ENCODE measurements around the gene WNK1.

Gene WNK1

GRCh38 chr12:946631-947030 lies 194.3 kb downstream of the WNK1 start:
- no peak for TF ChIP-seq CTCF (IDR thresholded peaks at IDR 0.05; ENCODE audit: low read depth, low read length, missing control alignments)
- DNase-seq (ENCODE audit: extremely low read depth, low read depth), result no peak
- H3K4me3 ChIP-seq (replicated peaks; ENCODE audit: low read depth, low read length), result no peak overlapping the region

- peak overlapping the region; percentile 96 for H3K4me3 ChIP-seq (replicated peaks; ENCODE audit: low read depth, low read length)
- TF ChIP-seq CTCF (IDR thresholded peaks at IDR 0.05; ENCODE audit: low read depth, low read length, missing control alignments), result no peak
- DNase-seq (ENCODE audit: extremely low read depth, low read depth), result no peak
Observed at GRCh38 chr12:948238-948637, 195.9 kb downstream of the WNK1 start.

- H3K4me3 ChIP-seq (replicated peaks; ENCODE audit: low read depth, low read length), result peak within 1 kb of the TSS; percentile 96
- DNase-seq (ENCODE audit: extremely low read depth, low read depth), result peak; percentile 97
- TF ChIP-seq CTCF (IDR thresholded peaks at IDR 0.05; ENCODE audit: low read depth, low read length, missing control alignments), result peak; percentile 95
Observed at GRCh38 chr12:949453-950191, 197.2 kb downstream of the WNK1 start, which contains the start of gene RAD52. Gene RAD52, minus strand, starts transcription at chr12:949694. Its CDS starts 16,636 bp downstream, at chr12:933058.

GRCh38 chr12:951176-951575 lies 198.8 kb downstream of the WNK1 start:
- no peak overlapping the region for H3K4me3 ChIP-seq (replicated peaks; ENCODE audit: low read depth, low read length)
- no peak for TF ChIP-seq CTCF (IDR thresholded peaks at IDR 0.05; ENCODE audit: low read depth, low read length, missing control alignments)
- no peak for DNase-seq (ENCODE audit: extremely low read depth, low read depth)

- no peak for DNase-seq (ENCODE audit: extremely low read depth, low read depth)
- TF ChIP-seq CTCF (IDR thresholded peaks at IDR 0.05; ENCODE audit: low read depth, low read length, missing control alignments), result no peak
- no peak overlapping the region for H3K4me3 ChIP-seq (replicated peaks; ENCODE audit: low read depth, low read length)
Observed at GRCh38 chr12:953776-954175, 201.4 kb downstream of the WNK1 start.

- TF ChIP-seq CTCF (IDR thresholded peaks at IDR 0.05; ENCODE audit: low read depth, low read length, missing control alignments), result no peak
- no peak for DNase-seq (ENCODE audit: extremely low read depth, low read depth)
- no peak overlapping the region for H3K4me3 ChIP-seq (replicated peaks; ENCODE audit: low read depth, low read length)
Observed at GRCh38 chr12:954741-955140, 202.4 kb downstream of the WNK1 start.

- no peak for TF ChIP-seq CTCF (IDR thresholded peaks at IDR 0.05; ENCODE audit: low read depth, low read length, missing control alignments)
- DNase-seq (ENCODE audit: extremely low read depth, low read depth), result no peak
- no peak overlapping the region for H3K4me3 ChIP-seq (replicated peaks; ENCODE audit: low read depth, low read length)
Observed at GRCh38 chr12:955939-956338, 203.6 kb downstream of the WNK1 start.
